A549 (cell line): ENCODE results near the gene GIMAP5.

ENCODE experiments used
- BHLHE40 ChIP-seq: IDR thresholded peaks from 2 replicates; pipeline ENCODE4 v1.6.1; 2012; ENCODE audit warnings: low read depth, low read length, inconsistent platforms
- CTCF ChIP-seq: fragments of >200 bp; sonication (Bioruptor Twin); formaldehyde crosslinking; IDR thresholded peaks from 3 replicates; pipeline ENCODE4 v1.5.1; 2016

GRCh38 chr7:150756166-150756565, 18.9 kb downstream of the GIMAP5 start:
- no peak for TF ChIP-seq BHLHE40
- no peak for TF ChIP-seq CTCF
